ENCODE data around the gene SMIM9. TPM values are rescaled to one million over a fixed set of nuclear protein-coding genes. Genes with fewer than 3 reads are reported as not detected.

Gene SMIM9
- total RNA-seq, 2 experiments from 2014 or later = not detected

DNA sequence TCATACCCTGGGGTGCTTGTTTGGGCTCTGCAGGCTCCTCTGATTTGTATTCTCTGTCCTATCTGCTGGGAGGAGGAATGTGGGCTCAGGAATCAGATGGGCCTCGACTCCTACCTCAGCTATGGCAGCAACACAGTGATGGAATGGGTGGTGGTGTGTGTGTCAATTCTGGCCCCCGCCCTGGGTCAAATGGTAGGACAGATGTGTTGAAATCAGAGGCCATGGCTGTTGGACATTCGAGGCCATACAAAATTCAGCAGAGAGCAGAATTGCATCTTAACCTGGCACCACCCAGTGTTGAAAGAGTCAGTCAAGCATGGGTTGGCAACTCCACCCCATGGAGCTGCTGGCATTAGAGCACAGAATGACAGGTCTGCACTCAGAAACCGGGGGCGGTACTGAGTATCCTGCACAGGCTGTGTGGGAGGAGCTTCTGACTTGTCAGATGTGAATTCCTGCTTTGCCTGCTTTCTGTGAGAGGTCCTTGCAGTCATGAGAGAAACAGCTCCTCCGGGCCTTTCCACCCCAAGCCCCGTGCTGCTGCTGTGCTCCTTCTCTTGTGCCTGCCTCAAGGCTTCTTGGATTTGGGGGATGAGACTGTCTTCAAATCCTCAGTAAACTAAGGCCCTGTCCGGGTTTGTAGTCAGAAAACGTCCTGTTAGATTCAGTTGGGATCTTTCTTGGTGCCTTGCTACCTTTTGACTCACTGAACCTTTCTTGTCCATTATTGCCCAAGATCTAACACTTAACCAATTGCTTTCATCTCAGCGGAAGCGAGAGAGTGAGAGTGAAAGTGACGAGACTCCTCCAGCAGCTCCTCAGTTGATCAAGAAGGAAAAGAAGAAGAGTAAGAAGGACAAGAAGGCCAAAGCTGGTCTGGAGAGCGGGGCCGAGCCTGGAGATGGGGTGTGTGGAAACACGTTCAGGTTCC is 58.8 kb downstream of the SMIM9 start:
- ChIA-PET POLR2A (interaction anchor here (1.3 kb wide), 1 partner anchor 13 kb away, joined by 9 read pairs; the partner anchor contains the start of gene DKC1), CTCF (no interaction called here)
- Mint-ChIP-seq H3K9me3 (no peaks in the 10 kb centered on the region), H3K4me1 (ENCODE audit: low read depth) (peaks cover 10% of the 10 kb centered on the region), H3K27me3 (no peaks in the 10 kb centered on the region), H3K36me3 (ENCODE audit: low read depth) (peaks cover 61% of the 10 kb centered on the region), H3K27ac (peak overlapping the region; percentile 30), H3K4me3 (no peak overlapping the region)
- TF ChIP-seq, protein P1, sequence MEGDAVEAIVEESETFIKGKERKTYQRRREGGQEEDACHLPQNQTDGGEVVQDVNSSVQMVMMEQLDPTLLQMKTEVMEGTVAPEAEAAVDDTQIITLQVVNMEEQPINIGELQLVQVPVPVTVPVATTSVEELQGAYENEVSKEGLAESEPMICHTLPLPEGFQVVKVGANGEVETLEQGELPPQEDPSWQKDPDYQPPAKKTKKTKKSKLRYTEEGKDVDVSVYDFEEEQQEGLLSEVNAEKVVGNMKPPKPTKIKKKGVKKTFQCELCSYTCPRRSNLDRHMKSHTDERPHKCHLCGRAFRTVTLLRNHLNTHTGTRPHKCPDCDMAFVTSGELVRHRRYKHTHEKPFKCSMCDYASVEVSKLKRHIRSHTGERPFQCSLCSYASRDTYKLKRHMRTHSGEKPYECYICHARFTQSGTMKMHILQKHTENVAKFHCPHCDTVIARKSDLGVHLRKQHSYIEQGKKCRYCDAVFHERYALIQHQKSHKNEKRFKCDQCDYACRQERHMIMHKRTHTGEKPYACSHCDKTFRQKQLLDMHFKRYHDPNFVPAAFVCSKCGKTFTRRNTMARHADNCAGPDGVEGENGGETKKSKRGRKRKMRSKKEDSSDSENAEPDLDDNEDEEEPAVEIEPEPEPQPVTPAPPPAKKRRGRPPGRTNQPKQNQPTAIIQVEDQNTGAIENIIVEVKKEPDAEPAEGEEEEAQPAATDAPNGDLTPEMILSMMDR (IDR thresholded peaks at IDR 0.05) = no peak
- no peaks in the 10 kb centered on the region for H3K9me3 ChIP-seq (ENCODE audit: control insufficient read depth in 1 of 2, insufficient read depth in 1 of 2, low read length in 2 of 2)
- no peaks in the 10 kb centered on the region for H3K27me3 ChIP-seq (ENCODE audit: control insufficient read depth in 1 of 2, insufficient read depth in 2 of 2, low read length in 2 of 2)
- peaks cover 9% of the 10 kb centered on the region for H3K4me1 ChIP-seq (ENCODE audit: insufficient read depth, low read length)
- no peak overlapping the region for H3K4me3 ChIP-seq (ENCODE audit: low read length)
- no peak overlapping the region for H3K27ac ChIP-seq (ENCODE audit: low read depth in 1 of 2, low read length in 2 of 2)
- peak; percentile 24 for ATAC-seq (ENCODE audit: poor library complexity)
- intact Hi-C loops (cut with DNase I, micrococcal nuclease) = no loop called here
- peaks cover 60% of the 10 kb centered on the region for H3K36me3 ChIP-seq (ENCODE audit: insufficient read depth, low read length)
- DNase-seq = no peak

DNA sequence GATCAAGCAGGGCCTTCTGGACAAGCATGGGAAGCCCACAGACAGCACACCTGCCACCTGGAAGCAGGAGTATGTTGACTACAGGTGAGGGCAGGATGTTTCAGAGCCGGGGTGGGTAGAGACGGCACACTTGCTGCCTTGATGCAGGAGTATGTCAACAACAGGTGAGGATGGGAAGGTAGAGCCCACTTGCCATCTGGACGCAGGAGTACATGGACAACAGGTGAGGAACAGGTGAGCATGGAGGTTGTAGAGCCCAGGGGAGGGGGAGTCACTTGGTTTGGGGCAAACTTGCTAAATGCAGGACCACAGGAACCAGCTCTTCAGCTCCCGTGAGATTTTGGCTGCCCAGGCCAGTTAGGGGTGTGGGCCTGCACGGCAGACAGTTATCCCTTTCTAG is 59.8 kb downstream of the SMIM9 start:
- Histone ChIP-seq H3K4me1 (ENCODE audit: insufficient read depth, low read length) (peaks cover 9% of the 10 kb centered on the region), H3K27me3 (ENCODE audit: control insufficient read depth in 1 of 2, insufficient read depth in 2 of 2, low read length in 2 of 2) (no peaks in the 10 kb centered on the region), H3K9me3 (ENCODE audit: control insufficient read depth in 1 of 2, insufficient read depth in 1 of 2, low read length in 2 of 2) (no peaks in the 10 kb centered on the region), H3K36me3 (ENCODE audit: insufficient read depth, low read length) (peaks cover 70% of the 10 kb centered on the region), H3K4me3 (ENCODE audit: low read length) (no peak overlapping the region), H3K27ac (ENCODE audit: low read depth in 1 of 2, low read length in 2 of 2) (no peak overlapping the region)
- TF ChIP-seq, protein P1 (IDR thresholded peaks at IDR 0.05) = no peak
- POLR2A ChIA-PET = no interaction called here
- no peak for ATAC-seq (ENCODE audit: poor library complexity)
- Mint-ChIP-seq H3K9me3 (no peaks in the 10 kb centered on the region), H3K27me3 (no peaks in the 10 kb centered on the region), H3K27ac (peak overlapping the region; percentile 17), H3K4me1 (ENCODE audit: low read depth) (peaks cover 10% of the 10 kb centered on the region), H3K4me3 (no peak overlapping the region), H3K36me3 (ENCODE audit: low read depth) (peaks cover 68% of the 10 kb centered on the region)
- intact Hi-C loops (cut with DNase I, micrococcal nuclease) = no loop called here
- CTCF ChIA-PET = no interaction called here
- DNase-seq = no peak

Other genes with a start within 250 kb of the SMIM9 start
- not detected for gene CTAG1A, start 249.5 kb downstream of the SMIM9 start, total RNA-seq
- gene CTAG1B, start 215.4 kb downstream of the SMIM9 start, total RNA-seq = not detected
- gene CTAG2, start 181.1 kb downstream of the SMIM9 start, total RNA-seq = not detected
- gene GAB3, start 83.6 kb downstream of the SMIM9 start, total RNA-seq = 1 to 10 TPM; 3.4 to 3.5 TPM
- gene DKC1, start 71.8 kb downstream of the SMIM9 start, total RNA-seq = 10 to 100 TPM; 51.7 to 58.6 TPM
- 10 to 100 TPM; 10.7 to 13.1 TPM for gene MPP1, start 29.2 kb downstream of the SMIM9 start, total RNA-seq
- 1 to 10 TPM; 6.4 to 6.5 TPM for gene F8A1, start 51.7 kb upstream of the SMIM9 start, total RNA-seq
- gene F8, start 188.1 kb upstream of the SMIM9 start, total RNA-seq = under 1 TPM; 0.66 to 0.67 TPM
- gene FUNDC2, start 192.2 kb upstream of the SMIM9 start, total RNA-seq = 10 to 100 TPM; 37.2 to 37.4 TPM
- 1 to 10 TPM; 5.6 to 6.5 TPM for gene CMC4, start 236.5 kb upstream of the SMIM9 start, total RNA-seq
- gene MTCP1, start 236.5 kb upstream of the SMIM9 start, total RNA-seq = 10 to 100 TPM; 17.0 to 18.9 TPM
- gene BRCC3, start 236.8 kb upstream of the SMIM9 start, total RNA-seq = 10 to 100 TPM; 12.6 to 12.8 TPM